ENCODE data around the gene C6. TPM values are rescaled to one million over a fixed set of nuclear protein-coding genes. Genes with fewer than 3 reads are reported as not detected.

C6 gene
- total and polyA plus RNA-seq, 9 of the 15 experiments (the other 6 are each of a cell fraction or from before 2014, with no cell fraction given) = 0.09 TPM; not detected in 8

- TF ChIP-seq PATZ1 (CRISPR knock-in tag; IDR thresholded peaks at IDR 0.05; ENCODE audit: borderline replicate concordance) = no peak
- no peak for TF ChIP-seq ZFX (CRISPR knock-in tag; IDR thresholded peaks at IDR 0.05)
- no peak for TF ChIP-seq FOXA1 (IDR thresholded peaks at IDR 0.05; ENCODE audit: borderline replicate concordance)
- no peak for TF ChIP-seq ARNT (IDR thresholded peaks at IDR 0.05)
- no peak for TF ChIP-seq KHSRP (IDR thresholded peaks at IDR 0.05)
These were observed 19.0 kb downstream of the C6 start (continued) for GRCh38 chr5:41194339-41194738.

GRCh38 chr5:41193456-41194205, 19.7 kb downstream of the C6 start:
- Histone ChIP-seq H3K9me1 (ENCODE audit: control insufficient read depth, insufficient read depth, low read length) (no peaks in the 10 kb centered on the region), H3K9me3 (replicated peaks; ENCODE audit: control insufficient read depth, insufficient read depth, low read depth, low read length) (no peaks in the 10 kb centered on the region), H2AFZ (ENCODE audit: low read depth, low read length) (no peak overlapping the region), H3K27me3 (ENCODE audit: control insufficient read depth in 2 of 2, insufficient read depth in 2 of 2, low read length in 2 of 2) (no peaks in the 10 kb centered on the region), H3K4me1 (replicated peaks in 1 of 2; ENCODE audit: control insufficient read depth in 2 of 2, insufficient read depth in 2 of 2, low read length in 2 of 2) (no peaks in the 10 kb centered on the region), H3K79me2 (ENCODE audit: control insufficient read depth, insufficient read depth, low read length) (no peaks in the 10 kb centered on the region), H3K4me3 (no peak overlapping the region), H3K36me3 (ENCODE audit: control insufficient read depth, insufficient read depth, low read length) (no peaks in the 10 kb centered on the region), H3K9ac (ENCODE audit: insufficient read depth in 1 of 2, low read depth in 2 of 2, low read length in 2 of 2) (no peak overlapping the region), H3K27ac (ENCODE audit: extremely low read depth, low read depth, low read length) (no peak overlapping the region), H3K4me2 (ENCODE audit: insufficient read depth, low read length) (no peak overlapping the region), H4K20me1 (replicated peaks; ENCODE audit: control insufficient read depth, insufficient read depth, low read length) (no peaks in the 10 kb centered on the region)
- 1% methylated on average over 5 of the region's 5 CpGs for WGBS (ENCODE audit: insufficient coverage, low coverage, missing lambda C conversion rate)
- in situ Hi-C loops (cut with MboI) (no loop called here), intact Hi-C loops (cut with micrococcal nuclease) (no loop called here)
- BruUV-seq (replicated peaks) = no TSS peak
- DNase-seq (ENCODE audit: extremely low read depth in 1 of 4, low spot score in 3 of 4) (no peak), FAIRE-seq (no peak), ATAC-seq (no peak)
- TF ChIP-seq SUPT5H (IDR thresholded peaks at IDR 0.05) (no peak), ETV5 (CRISPR knock-in tag; IDR thresholded peaks at IDR 0.05; ENCODE audit: low read depth) (no peak), CBFB (CRISPR knock-in tag; IDR thresholded peaks at IDR 0.05) (no peak), TBP (optimal IDR thresholded peaks at IDR 0.05; ENCODE audit: low read depth, low read length) (no peak), TEAD2 (tag; IDR thresholded peaks at IDR 0.05) (no peak), POLR3A (IDR thresholded peaks at IDR 0.05; ENCODE audit: borderline replicate concordance, extremely low read depth, insufficient read depth, insufficient read length) (no peak), NR2F6 (CRISPR knock-in tag; IDR thresholded peaks at IDR 0.05) (no peak), ZBTB5 (IDR thresholded peaks at IDR 0.05) (no peak)
- CTCF ChIA-PET (ENCODE audit: low intra/inter-chr PET ratio) = no interaction called here
- POLR2A ChIA-PET = no interaction called here
